DMS153 (cell line): ENCODE data around the gene CCDC150.
"Not testable (repeated sequence)": the region's sequence is repeated elsewhere in the genome, so short reads cannot be mapped to it uniquely, and the experiment has no call there.

Experiments
- DNase-seq: peaks from one replicate; lab custom pipeline; 2025; lab: John Stamatoyannopoulos, UW

Gene CCDC150

DNA sequence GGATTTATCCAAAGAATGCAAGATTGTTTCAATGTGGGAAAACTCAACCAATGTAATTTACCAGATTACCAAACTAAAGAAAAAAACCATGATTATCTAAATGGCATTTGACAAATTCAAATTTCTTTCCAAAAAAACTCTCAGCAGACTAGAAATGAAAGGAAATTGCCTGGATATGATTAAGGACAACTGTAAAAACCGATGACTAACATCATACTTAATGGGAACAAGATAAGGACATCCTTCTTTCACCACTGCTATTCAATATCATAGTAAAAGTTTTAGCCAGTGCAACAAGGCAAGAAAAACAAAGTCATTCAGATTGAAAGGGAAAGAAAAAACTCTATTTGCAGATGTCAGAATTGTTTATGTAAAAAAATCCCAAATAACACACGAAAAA, 4.4 kb upstream of the CCDC150 start:
- DNase-seq: no peak

DNA sequence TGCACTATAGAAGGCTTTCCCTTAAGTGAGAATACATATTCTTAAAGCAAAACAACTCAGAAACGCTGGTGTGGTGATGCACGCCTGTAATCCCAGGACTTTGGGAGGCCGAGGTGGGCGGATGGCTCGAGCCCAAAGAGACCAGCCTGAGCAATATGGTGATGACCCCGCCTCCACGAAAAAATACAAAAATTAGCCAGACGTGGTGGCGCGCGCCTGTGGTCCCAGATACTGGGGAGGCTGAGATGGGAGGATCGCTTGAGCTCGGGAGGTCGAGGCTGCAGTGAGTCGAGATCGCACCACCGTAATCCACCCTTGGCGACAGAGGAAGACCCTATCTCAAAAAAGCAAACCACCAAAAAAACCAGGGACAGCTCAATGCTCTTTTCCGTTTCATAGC, 750 bp upstream of the CCDC150 start:
- no peak for DNase-seq

DNA sequence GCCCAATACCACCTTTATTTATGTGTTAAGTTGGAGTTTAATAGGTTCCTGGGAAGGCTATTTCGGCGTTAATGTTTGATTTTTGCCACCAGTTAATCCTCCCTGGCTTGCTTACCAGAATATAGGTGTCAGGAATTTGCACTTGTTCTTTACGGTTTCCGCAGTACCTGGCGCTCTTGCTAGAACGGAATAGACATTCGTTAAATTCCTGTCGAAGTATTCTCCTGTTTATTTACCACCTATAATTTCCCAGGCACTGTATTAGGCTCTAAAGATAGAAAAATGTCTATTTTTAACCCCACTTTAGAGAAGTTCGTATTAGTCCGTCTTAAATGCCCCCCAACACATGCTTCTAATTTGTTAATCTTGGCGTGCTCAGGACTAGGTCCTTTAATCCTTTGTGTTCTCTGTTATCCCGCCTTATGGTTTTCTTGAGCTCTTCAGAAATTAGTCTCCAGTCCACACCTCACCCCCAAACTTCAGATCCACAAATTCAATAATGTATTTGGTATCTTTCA, 575 bp downstream of the CCDC150 start:
- no peak for DNase-seq

DNA sequence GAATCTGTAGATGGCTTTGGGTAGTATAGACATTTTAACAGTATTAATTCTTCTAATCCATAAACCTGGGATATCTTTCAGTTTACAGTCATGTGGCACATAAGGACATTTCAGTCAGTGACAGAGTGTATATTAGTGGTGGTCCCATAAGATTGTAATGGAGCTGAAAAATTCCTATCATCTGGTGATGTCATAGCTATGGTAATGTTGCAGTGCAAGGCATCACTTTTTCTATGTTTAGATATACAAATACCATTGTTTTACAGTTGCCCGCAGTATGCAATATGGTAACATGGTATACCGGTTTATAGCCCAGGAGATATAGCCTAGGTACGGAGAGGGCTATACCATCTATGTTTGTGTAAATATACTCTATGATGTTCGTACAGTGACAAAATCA, 9.7 kb downstream of the CCDC150 start:
- DNase-seq: no peak

DNA sequence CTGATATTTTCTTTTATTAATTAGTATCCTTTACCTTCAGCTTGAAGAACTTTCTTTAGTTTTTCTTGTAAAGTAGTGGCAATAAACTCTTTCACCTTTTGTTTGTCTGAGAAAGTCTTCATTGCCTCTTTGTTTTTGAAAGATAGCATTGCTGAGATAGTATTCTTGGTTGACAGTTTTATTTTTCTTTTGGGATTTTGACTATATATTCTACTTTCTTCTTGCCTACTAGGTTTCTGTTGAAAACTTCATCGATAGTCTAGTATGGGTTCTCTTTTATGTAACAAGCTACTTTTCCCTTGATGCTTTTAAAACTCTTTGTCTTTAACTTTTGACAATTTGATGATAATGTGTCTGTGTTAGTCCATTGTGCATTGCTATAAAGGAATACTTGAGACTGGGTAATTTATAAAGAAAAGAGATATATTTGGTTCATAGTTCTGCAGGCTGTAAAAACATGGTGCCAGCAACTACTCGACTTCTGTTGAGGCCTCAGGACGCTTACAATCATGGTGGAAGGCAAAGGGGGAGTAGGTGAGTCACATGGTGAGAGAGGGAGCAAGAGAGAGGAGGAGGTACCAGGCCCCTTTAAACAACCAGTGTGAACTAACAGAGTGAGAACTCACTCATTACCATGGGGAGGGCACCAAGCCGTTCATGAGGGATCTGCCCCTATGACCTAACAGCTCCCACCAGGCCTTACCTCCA, 12.0 kb downstream of the CCDC150 start:
- DNase-seq: no peak

DNA sequence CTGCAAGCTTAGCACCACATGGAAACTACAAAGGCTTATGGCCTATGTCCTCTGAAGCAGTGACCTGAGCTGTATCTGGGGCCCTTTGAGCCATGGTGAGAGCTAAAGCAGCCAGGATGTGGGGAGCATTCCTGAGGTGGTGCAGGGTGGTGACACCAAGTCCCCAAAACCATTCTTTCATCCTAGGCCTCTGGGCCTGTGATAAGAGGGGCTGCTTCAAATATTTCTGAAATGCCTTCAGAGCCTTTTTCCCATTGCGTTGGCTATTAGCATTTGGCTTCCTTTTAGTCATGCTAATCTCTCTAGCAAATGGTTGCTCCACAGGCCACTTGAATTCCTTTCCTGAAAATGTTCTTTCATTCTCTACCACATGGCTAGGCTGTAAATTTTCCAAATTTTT, 13.4 kb downstream of the CCDC150 start:
- no peak for DNase-seq

DNA sequence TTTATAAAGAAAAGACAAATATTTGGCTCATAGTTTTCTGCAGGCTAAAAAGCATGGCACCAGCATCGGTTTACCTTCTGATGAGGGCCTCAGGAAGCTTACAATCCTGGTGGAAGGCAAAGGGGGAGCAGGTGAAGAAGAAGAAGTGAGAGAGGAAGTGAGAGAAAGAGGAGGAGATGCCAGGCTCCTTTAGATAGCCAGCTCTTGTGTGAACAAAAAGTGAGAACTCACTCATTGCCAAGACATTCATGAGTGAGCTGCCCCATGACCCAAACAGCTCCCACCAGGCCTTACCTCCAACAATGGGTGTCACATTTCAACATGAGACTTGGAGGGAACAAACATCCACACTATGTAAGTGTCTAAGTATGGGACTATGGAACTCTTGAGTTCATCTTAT, 14.3 kb downstream of the CCDC150 start:
- no peak for DNase-seq

DNA sequence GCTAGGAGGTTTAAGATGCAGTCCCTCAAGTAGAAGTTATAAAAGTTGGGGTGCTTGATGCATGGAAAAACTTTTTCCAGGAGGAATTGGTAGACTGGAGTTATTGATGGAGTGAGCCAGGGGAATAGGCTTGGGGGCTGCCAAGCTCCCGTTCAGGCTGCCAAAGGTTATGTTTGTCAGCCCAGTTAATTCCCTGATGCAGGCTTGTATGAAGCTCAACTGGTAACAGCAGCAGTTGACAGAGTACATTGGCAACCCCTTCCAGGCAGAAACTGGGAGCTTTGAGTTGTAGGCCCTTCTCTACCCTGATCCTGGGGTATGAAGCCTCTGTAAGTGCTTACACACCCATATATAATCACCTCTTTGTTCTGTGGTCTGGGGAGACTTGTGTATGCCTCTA, 16.2 kb downstream of the CCDC150 start:
- no peak for DNase-seq

DNA sequence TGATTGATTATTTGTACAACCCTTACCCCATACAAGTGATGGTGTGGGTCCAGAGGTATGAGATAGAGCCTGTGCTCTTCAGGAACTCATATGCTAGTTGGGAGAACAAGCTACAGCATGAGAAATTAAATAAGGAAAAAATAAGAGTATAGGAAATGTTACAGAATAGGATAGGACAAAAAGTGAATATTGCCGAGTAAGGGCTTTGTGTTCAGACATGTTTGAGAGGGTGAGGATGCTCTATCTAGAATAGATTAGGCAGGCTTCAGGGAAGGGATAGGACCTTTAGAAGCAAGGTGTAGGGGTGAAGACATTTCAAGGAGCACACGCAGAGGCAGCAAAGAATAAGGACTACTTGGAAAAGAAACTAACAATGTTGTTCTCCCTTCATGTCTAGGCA, 17.8 kb downstream of the CCDC150 start:
- no peak for DNase-seq

DNA sequence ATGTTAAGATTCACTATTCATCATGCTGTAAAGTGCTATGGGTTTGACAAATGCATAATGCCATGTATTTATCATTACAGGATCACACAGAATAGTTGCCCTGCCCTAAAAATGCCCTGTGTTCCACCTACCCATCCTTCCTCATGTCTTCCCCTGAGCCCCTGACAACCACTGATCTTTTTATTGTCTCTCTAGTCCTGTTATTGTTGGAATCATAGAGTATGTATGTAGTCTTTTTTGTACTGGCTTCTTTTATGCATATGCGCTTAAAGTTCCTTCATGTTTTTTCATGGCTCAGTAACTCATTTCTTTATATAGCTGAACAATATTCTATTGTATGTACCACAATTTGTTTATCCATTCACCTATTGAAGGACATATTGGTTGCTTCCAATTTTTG, 20.3 kb downstream of the CCDC150 start:
- no peak for DNase-seq

DNA sequence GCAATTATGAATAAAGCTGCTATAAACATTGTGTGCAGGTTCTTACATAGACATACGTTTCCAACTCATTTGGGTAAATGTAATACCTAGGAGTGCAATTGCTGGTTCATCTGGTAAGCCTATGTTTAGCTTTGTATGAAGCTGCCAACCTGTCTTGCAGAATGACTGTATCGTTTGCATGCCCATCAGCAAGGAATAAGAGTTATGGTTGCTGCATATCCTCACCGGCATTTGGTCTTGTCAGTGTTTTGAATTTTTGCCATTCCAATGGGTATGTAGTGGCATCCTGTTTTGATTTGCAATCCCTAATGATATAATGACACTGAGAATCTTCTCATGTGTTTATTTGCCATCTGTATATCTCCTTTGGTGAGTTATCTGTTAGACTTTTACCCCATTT, 20.7 kb downstream of the CCDC150 start:
- DNase-seq: no peak

DNA sequence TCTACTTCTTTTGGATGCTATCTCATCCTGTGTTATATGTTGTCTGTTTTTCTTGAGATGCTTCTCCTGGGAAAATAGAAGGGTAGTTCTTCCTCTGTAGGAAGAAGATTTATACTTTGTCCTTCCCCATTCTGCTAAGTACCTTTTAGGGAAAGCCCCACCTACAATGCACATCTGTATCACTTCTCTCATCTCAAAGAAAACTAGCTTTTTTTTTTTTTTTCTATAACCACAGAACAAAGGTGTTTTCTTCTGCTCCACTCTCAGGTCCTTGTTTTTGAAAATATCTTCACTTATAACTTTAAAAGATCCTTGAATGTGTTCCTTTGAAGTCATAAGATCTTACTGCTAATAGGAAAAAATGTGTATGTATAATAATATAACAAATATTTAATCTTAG, 30.8 kb downstream of the CCDC150 start:
- no peak for DNase-seq

DNA sequence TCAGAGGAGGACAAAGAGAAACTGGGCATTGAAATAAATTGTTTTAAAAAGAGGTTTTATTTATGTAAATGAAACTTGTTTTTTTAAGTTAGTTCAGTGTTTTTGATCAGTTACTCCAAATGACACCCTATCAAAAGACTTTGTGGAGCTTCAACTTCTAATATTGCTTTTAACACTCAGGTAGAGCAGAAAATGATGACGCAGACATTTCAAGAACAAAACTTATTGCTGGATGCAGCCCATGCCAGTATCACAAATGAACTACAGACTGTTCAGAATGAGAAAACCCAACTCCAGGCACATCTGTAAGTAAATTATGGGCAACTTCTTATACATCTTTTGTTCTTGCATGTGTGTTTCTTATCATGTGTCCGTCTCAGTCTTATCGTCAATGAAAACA, 36.4 kb downstream of the CCDC150 start:
- no peak for DNase-seq

DNA sequence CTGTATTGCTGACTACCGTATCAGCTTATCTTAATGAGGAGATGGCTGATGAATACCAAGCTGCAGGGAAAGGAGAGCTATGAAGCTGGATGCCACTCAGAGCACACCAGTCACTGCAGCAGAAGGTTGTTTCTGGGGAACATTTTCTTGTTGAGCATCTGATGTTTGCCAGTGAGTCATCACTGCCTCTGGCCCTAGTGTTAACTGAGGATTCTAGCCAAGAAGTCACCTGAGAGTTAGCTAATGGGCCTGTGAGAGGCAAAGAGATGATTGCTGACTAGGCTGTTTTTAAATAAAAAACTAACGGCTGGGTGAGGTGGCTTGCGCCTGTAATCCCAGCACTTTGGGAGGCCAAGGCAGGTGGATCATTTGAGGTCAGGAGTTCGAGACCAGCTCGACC, 37.9 kb downstream of the CCDC150 start:
- DNase-seq: no peak

DNA sequence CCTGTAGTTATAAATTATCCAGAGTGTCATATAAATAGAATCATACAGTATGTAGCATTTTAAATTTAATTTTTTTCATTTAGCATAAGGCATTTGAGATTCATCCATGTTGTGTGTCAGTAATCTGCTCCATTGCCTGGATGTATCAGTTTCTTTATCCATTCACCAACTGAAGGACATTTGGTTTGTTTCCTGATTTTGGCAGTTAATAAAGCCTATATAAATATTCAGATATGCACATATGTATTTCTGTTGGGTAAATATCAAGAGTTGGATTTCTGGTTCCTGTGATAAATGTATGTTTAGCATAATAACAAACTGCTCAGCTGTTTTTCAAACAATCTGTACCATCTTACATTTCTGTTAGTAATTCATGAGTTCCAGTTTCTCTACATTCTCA, 39.9 kb downstream of the CCDC150 start:
- DNase-seq: no peak

DNA sequence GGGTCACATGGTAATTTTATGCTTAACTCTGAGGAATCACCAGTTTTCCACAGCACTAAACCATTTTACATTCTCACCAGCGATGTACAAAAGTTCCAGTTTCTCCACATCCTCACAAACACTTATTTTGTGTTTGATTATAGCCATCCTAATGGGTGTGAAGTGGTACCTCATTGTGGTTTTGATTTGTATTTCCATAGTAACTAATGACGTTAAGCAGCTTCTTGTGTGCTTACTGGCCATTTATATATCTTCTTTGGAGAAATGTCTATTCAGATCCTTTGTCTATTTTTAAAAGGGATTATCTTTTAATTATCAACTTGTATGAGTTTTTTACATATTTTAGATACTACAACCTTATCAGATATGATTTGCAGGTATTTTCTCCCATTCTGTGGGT, 42.0 kb downstream of the CCDC150 start:
- DNase-seq: no peak

DNA sequence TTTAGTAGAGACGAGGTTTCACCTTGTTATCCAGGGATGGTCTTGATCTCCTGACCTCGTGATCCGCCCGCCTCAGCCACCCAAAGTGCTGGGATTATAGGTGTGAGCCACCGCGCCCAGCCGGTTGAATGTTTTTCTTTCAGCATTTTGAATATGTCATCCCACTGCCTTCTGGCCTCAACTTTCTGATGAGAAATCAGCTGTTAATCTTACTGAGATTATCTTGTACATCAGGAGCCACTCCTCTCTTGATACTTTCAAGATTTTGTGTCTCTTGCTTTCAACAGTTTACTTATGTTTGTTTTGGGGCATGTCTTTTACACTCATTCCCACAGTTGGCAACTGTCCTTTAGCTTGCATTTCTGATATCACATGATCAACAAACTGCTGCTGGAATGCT, 46.3 kb downstream of the CCDC150 start:
- DNase-seq: no peak

DNA sequence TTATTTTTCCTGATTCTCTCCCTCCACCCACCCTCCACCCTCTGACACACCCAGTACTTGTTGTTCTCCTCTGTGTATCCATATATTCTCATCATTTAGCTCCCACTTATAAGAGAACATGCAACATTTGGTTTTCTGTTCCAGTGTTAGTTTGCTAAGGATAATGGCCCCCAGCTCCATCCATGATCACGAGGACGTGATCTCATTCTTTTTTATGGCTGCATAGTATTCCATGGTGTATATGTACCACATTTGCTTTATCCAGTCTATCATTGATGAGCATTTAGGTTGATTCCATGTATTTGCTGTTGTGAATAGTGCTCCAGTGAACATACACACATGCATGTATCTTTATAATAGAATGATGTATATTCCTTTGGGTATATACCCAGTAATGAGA, 47.2 kb downstream of the CCDC150 start:
- not testable (repeated sequence) for DNase-seq

DNA sequence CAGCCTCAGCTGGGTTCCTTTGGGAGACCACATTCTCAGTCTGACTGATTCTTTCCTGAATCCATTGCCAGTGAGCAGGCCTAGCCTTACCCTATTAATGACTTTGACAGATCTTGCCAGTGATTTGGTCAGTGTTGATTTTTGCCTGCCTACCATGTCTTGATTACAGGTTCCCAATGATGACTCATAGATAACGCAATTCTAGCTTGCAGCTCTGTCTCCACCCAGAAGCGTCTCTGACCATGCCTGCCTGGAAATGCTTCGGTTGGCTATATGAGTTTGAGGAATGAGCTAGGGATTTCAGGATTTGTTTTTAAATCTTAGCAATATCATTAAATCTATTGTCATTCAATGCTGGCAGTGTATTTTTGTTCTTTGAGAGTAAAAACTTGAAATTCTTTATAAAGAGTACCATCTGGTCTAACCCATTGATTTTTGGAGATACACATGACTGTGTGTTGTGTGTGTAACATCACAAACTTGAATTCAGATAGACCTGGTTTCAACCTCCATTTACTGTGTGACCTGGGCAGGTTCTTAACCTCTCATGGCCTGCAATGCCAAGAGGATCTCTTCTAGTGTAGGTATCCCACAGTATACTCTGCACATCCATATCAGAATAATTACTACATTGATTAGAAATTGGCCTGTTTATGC, 57.0 kb downstream of the CCDC150 start:
- no peak for DNase-seq

DNA sequence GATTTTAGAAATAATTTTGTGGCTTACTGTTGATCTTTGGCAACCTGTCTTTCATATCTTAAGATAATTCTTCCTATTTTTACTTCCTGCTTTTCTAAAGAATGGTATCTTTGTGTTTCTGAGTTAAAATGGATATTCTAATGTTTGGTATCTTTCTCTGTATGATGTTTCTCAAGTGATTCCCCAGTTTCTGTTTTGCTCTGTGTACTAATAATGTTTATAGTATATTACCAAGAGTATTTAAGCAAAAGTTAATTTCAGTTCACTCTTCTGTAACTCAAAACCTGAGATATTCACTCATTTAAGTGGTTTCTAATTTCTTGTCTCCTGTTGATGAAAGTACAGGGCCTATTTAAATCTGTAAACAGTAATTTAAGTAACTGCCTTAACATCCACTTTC, 58.3 kb downstream of the CCDC150 start:
- no peak for DNase-seq

DNA sequence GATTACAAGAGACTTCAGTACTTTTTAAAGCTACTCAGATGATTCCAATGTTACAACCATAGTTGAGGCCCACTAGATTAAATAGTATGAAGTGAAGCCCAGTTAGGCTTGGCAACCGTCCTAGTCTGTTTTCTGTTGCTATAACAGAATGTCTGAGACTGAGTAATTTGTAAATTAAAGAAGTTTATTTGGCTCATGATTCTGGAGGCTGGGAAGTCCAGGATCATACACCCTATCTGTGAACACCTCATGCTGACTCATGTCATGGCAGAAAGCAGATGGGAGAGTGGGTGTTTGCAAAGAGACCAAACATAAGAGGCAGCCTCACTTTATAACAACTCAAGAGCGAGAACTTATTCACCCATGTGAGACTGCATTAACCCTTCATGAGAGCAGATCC, 63.1 kb downstream of the CCDC150 start:
- DNase-seq: no peak

DNA sequence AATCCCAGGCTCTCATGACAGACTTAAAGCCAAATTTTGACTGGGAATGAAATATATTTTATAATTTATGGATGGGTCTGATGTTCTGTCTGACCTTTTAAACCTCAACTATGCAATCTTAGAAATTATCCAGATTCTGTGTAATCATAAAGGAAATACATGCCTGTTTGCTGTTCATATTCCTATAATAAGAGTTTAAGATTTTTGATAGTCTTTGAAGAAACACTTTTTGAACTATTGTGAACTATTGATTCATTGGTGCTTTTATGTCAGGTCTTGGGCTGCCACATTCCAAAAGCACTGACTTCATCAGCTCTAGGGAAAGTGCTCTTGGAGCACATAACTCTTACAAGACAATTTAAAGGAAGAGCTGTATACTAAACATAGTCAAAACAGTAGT, 64.2 kb downstream of the CCDC150 start:
- DNase-seq: no peak

DNA sequence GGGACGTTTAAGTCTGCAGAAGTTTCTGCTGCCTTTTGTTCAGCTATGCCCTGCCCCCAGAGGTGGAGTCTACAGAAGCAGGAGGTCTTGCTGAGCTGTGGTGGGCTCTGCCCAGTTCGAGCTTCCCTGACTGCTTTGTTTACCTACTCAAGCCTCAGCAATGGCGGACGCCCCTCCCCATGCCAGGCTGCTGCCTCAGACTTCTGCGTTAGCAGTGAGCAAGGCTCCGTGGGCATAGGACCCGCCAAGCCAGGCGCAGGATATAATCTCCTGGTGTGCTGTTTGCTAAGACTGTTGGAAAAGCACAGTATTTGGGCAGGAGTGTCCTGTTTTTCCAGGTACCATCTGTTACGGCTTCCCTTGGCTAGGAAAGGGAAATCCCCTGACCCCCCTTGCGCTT, 70.5 kb downstream of the CCDC150 start:
- not testable (repeated sequence) for DNase-seq

DNA sequence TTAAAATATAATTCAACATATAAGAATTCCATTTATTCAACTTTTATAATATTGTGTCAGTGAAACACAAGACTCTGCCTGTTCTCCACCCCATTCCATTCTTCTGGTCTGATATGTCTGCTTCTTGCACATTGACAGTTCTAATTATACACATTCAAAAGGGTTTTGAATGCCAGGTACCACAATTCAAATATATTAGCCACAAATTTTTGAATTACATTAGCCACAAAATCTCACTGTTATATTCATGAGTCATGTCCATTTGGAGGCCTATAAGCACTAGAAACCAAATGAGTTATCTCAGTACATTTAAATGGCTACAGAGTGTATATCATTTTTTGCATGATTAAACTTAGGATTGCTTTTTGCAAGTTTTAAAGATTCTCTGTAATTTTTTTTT, 72.1 kb downstream of the CCDC150 start:
- no peak for DNase-seq
